Measurements from ENCODE around the gene TAPT1. TPM values are rescaled to one million over a fixed set of nuclear protein-coding genes. Genes with fewer than 3 reads are reported as not detected.

TAPT1 gene
- total RNA-seq, 1 donor from 2014 or later, result 23.0 TPM

- Mint-ChIP-seq H3K27ac (ENCODE audit: unreplicated experiment) (no peak overlapping the region), H3K9me3 (ENCODE audit: low read depth) (no peaks in the 10 kb centered on the region), H3K4me3 (ENCODE audit: unreplicated experiment) (no peak overlapping the region), H3K36me3 (ENCODE audit: low read depth) (no peaks in the 10 kb centered on the region), H3K27me3 (ENCODE audit: low read depth) (peaks cover 9% of the 10 kb centered on the region), H3K4me1 (ENCODE audit: low read depth) (no peaks in the 10 kb centered on the region)
- TF ChIP-seq CTCF (IDR thresholded peaks at IDR 0.05), result no peak
- no peak for DNase-seq (ENCODE audit: low spot score)
Measured at GRCh38 chr4:16129336-16129735, 96.9 kb downstream of the TAPT1 start.

GRCh38 chr4:16126714-16127113 lies 99.6 kb downstream of the TAPT1 start:
- no peak for TF ChIP-seq CTCF (IDR thresholded peaks at IDR 0.05)
- Mint-ChIP-seq H3K4me1 (ENCODE audit: low read depth) (no peaks in the 10 kb centered on the region), H3K9me3 (ENCODE audit: low read depth) (no peaks in the 10 kb centered on the region), H3K36me3 (ENCODE audit: low read depth) (no peaks in the 10 kb centered on the region), H3K4me3 (ENCODE audit: unreplicated experiment) (no peak overlapping the region), H3K27me3 (ENCODE audit: low read depth) (peaks cover 13% of the 10 kb centered on the region), H3K27ac (ENCODE audit: unreplicated experiment) (no peak overlapping the region)
- no peak for DNase-seq (ENCODE audit: low spot score)

- DNase-seq (ENCODE audit: low spot score), result no peak
- H3K27ac Mint-ChIP-seq (ENCODE audit: unreplicated experiment), result no peak overlapping the region
Measured at GRCh38 chr4:16125571-16126445, 100.5 kb downstream of the TAPT1 start.

GRCh38 chr4:16124232-16124631 lies 102.0 kb downstream of the TAPT1 start:
- Mint-ChIP-seq H3K4me1 (ENCODE audit: low read depth) (no peaks in the 10 kb centered on the region), H3K27me3 (ENCODE audit: low read depth) (peaks cover 25% of the 10 kb centered on the region), H3K9me3 (ENCODE audit: low read depth) (no peaks in the 10 kb centered on the region), H3K27ac (ENCODE audit: unreplicated experiment) (no peak overlapping the region), H3K4me3 (ENCODE audit: unreplicated experiment) (no peak overlapping the region), H3K36me3 (ENCODE audit: low read depth) (no peaks in the 10 kb centered on the region)
- no peak for DNase-seq (ENCODE audit: low spot score)
- TF ChIP-seq CTCF (IDR thresholded peaks at IDR 0.05), result no peak

More at GRCh38 chr4:16125571-16126445, 100.5 kb downstream of the TAPT1 start:
- H3K27me3 Mint-ChIP-seq (ENCODE audit: low read depth), result peaks cover 14% of the 10 kb centered on the region
- H3K4me3 Mint-ChIP-seq (ENCODE audit: unreplicated experiment), result no peak overlapping the region
- no peaks in the 10 kb centered on the region for H3K9me3 Mint-ChIP-seq (ENCODE audit: low read depth)
- no peaks in the 10 kb centered on the region for H3K36me3 Mint-ChIP-seq (ENCODE audit: low read depth)
- TF ChIP-seq CTCF (IDR thresholded peaks at IDR 0.05), result no peak
- no peaks in the 10 kb centered on the region for H3K4me1 Mint-ChIP-seq (ENCODE audit: low read depth)

- H3K4me3 Mint-ChIP-seq (ENCODE audit: unreplicated experiment), result no peak overlapping the region
- TF ChIP-seq CTCF (IDR thresholded peaks at IDR 0.05), result no peak
- H3K27me3 Mint-ChIP-seq (ENCODE audit: low read depth), result peaks cover 26% of the 10 kb centered on the region
- no peaks in the 10 kb centered on the region for H3K36me3 Mint-ChIP-seq (ENCODE audit: low read depth)
- H3K4me1 Mint-ChIP-seq (ENCODE audit: low read depth), result no peaks in the 10 kb centered on the region
- H3K9me3 Mint-ChIP-seq (ENCODE audit: low read depth), result no peaks in the 10 kb centered on the region
- DNase-seq (ENCODE audit: low spot score), result no peak
- H3K27ac Mint-ChIP-seq (ENCODE audit: unreplicated experiment), result no peak overlapping the region
Measured at GRCh38 chr4:16123356-16124084, 102.8 kb downstream of the TAPT1 start.
